OCI-LY1 (cell line): Measurements from ENCODE around the gene C11orf98.

ENCODE experiments used
- EZH2 ChIP-seq: fragments of 200-600 bp; sonication (generic), shearing (Covaris generic); IDR thresholded peaks from 2 replicates; pipeline ENCODE4 v1.8.0; 2017; ENCODE audit warnings: borderline replicate concordance, mixed run types, mild to moderate bottlenecking, antibody characterized with exemption, low read length, moderate library complexity, mixed read lengths
- TF ChIP-seq, protein P1 (sequence below): fragments of 200-600 bp; sonication (generic), shearing (Covaris generic); IDR thresholded peaks from 2 replicates; pipeline ENCODE4 v1.5.1; 2017; ENCODE audit warnings: mild to moderate bottlenecking, antibody characterized with exemption, low read length, moderate library complexity, mixed read lengths

DNA sequence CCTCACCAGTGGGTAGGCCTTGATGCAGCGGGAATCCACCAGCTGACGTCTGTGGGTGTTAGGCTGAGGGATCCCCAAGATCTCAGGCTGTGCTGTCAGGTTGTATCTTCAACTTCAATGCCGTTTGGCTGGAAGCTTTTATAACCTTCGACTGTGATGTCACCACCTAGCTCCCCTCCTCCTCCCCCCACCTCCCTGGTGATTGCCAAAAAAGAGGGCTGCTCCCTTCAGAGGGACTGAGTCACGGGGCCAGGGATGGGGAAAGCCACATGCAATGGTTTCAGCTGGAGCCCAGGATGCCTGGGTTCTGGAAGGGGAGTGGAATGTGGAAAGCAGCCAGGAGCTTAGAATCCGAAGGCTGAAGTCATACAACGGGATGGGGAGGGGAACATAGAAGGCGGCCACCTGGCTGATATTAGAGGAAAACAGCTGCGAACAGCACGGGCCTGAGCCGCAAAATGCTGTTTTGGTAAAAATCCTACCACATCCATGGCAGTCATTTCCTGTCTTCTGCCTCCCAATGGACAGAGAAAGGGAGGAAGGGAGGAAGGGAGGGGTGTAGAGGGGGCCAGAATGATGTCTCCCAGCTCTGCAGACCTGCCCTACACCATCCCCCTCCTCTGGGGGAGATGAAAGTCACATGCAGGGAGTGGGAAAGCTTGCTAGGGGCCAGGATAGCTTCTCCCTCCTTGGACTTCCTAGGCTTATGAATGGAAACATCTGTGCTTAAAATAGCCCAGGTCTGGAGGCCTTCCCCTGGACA lies 24.6 kb upstream of the C11orf98 start, which contains the start of gene LRRN4CL:
- TF ChIP-seq, protein P1, sequence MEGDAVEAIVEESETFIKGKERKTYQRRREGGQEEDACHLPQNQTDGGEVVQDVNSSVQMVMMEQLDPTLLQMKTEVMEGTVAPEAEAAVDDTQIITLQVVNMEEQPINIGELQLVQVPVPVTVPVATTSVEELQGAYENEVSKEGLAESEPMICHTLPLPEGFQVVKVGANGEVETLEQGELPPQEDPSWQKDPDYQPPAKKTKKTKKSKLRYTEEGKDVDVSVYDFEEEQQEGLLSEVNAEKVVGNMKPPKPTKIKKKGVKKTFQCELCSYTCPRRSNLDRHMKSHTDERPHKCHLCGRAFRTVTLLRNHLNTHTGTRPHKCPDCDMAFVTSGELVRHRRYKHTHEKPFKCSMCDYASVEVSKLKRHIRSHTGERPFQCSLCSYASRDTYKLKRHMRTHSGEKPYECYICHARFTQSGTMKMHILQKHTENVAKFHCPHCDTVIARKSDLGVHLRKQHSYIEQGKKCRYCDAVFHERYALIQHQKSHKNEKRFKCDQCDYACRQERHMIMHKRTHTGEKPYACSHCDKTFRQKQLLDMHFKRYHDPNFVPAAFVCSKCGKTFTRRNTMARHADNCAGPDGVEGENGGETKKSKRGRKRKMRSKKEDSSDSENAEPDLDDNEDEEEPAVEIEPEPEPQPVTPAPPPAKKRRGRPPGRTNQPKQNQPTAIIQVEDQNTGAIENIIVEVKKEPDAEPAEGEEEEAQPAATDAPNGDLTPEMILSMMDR = no peak
- no peak for TF ChIP-seq EZH2
